Stomach smooth muscle (tissue), 2 donors: Measurements from ENCODE around the gene RFTN1.
A peak's percentile ranks its signal among the peaks of the same experiment; 100 is the strongest.

Experiments
- H3K27ac ChIP-seq: one replicate; pipeline ENCODE4 v1.7.0; 2013; ENCODE audit warnings: mild to moderate bottlenecking, low read length, inconsistent platforms
- H3K27me3 ChIP-seq, 2 donors: one replicate each; pipeline ENCODE4 v1.7.0; 2013; ENCODE audit warnings: low read length in 2 of 2; ENCODE audit not compliant: insufficient read depth in 2 of 2, control insufficient read depth in 1 of 2
- H3K36me3 ChIP-seq, 2 donors: one replicate each; pipeline ENCODE4 v1.7.0; 2013; ENCODE audit warnings: low read length in 2 of 2; ENCODE audit not compliant: control insufficient read depth in 2 of 2, insufficient read depth in 2 of 2
- H3K4me1 ChIP-seq: one replicate; pipeline ENCODE4 v1.7.0; 2013; ENCODE audit warnings: low read length; ENCODE audit not compliant: control insufficient read depth, insufficient read depth
- H3K4me3 ChIP-seq, 2 donors: one replicate each; pipeline ENCODE4 v1.7.0; 2013; ENCODE audit warnings: low read length in 2 of 2
- H3K9ac ChIP-seq, 2 donors: one replicate each; pipeline ENCODE4 v1.7.0; 2013; ENCODE audit warnings: low read length in 2 of 2, mild to moderate bottlenecking in 1 of 2
- H3K9me3 ChIP-seq, 2 donors: one replicate each; pipeline ENCODE4 v1.7.0; 2013; ENCODE audit warnings: low read length in 2 of 2; ENCODE audit not compliant: control insufficient read depth in 2 of 2
- donor health status: healthy.
- donor health status: Pancreatic carcinoma.

RFTN1 gene

GRCh38 chr3:16301507-16301906 is 212.0 kb downstream of the RFTN1 start:
- Histone ChIP-seq H3K27ac (no peak overlapping the region), H3K9me3 (no peaks in the 10 kb centered on the region), H3K9ac (no peak overlapping the region), H3K4me1 (no peaks in the 10 kb centered on the region), H3K36me3 (peaks cover 8 to 23% of the 10 kb centered on the region in 2 donors), H3K27me3 (no peaks in the 10 kb centered on the region), H3K4me3 (no peak overlapping the region)

GRCh38 chr3:16300881-16301359 is 212.6 kb downstream of the RFTN1 start:
- Histone ChIP-seq H3K4me3 (no peak overlapping the region), H3K36me3 (peaks cover 8 to 25% of the 10 kb centered on the region in 2 donors), H3K9me3 (no peaks in the 10 kb centered on the region), H3K27ac (no peak overlapping the region), H3K9ac (no peak overlapping the region), H3K4me1 (no peaks in the 10 kb centered on the region), H3K27me3 (no peaks in the 10 kb centered on the region)

- Histone ChIP-seq H3K4me1 (no peaks in the 10 kb centered on the region), H3K4me3 (no peak overlapping the region), H3K9ac (no peak overlapping the region), H3K27me3 (no peaks in the 10 kb centered on the region), H3K27ac (no peak overlapping the region), H3K36me3 (peaks cover 8 to 27% of the 10 kb centered on the region in 2 donors), H3K9me3 (no peaks in the 10 kb centered on the region)
Measured at GRCh38 chr3:16300307-16300706, 213.2 kb downstream of the RFTN1 start.

GRCh38 chr3:16299746-16300145 is 213.8 kb downstream of the RFTN1 start:
- Histone ChIP-seq H3K36me3 (peaks cover 8 to 25% of the 10 kb centered on the region in 2 donors), H3K9me3 (no peaks in the 10 kb centered on the region), H3K27me3 (no peaks in the 10 kb centered on the region), H3K4me1 (no peaks in the 10 kb centered on the region), H3K9ac (no peak overlapping the region), H3K4me3 (no peak overlapping the region), H3K27ac (no peak overlapping the region)

- no peak overlapping the region for H3K9ac ChIP-seq
- H3K27ac ChIP-seq = peak overlapping the region; percentile 13
- H3K9me3 ChIP-seq = no peaks in the 10 kb centered on the region
- no peaks in the 10 kb centered on the region for H3K27me3 ChIP-seq
- peaks cover 8 to 25% of the 10 kb centered on the region in 2 donors for H3K36me3 ChIP-seq
- no peaks in the 10 kb centered on the region for H3K4me1 ChIP-seq
- no peak overlapping the region for H3K4me3 ChIP-seq
Measured at GRCh38 chr3:16298891-16299290, 214.6 kb downstream of the RFTN1 start.

GRCh38 chr3:16297997-16298885 is 215.3 kb downstream of the RFTN1 start:
- Histone ChIP-seq H3K9ac (no peak overlapping the region), H3K27me3 (no peaks in the 10 kb centered on the region), H3K4me3 (no peak overlapping the region), H3K4me1 (no peaks in the 10 kb centered on the region), H3K27ac (peak overlapping the region; percentile 13), H3K9me3 (no peaks in the 10 kb centered on the region), H3K36me3 (peaks cover 7 to 25% of the 10 kb centered on the region in 2 donors)

GRCh38 chr3:16295298-16295890 is 218.1 kb downstream of the RFTN1 start:
- Histone ChIP-seq H3K4me3 (no peak overlapping the region), H3K27me3 (no peaks in the 10 kb centered on the region), H3K27ac (no peak overlapping the region), H3K4me1 (no peaks in the 10 kb centered on the region), H3K9me3 (no peaks in the 10 kb centered on the region), H3K36me3 (peaks cover 0 to 7% of the 10 kb centered on the region in 2 donors), H3K9ac (no peak overlapping the region)

- Histone ChIP-seq H3K9me3 (no peaks in the 10 kb centered on the region), H3K4me3 (no peak overlapping the region), H3K27ac (no peak overlapping the region), H3K36me3 (peaks cover 0 to 7% of the 10 kb centered on the region in 2 donors), H3K4me1 (no peaks in the 10 kb centered on the region), H3K9ac (no peak overlapping the region), H3K27me3 (no peaks in the 10 kb centered on the region)
Measured at GRCh38 chr3:16294844-16295243, 218.7 kb downstream of the RFTN1 start.

GRCh38 chr3:16290827-16291196 is 222.7 kb downstream of the RFTN1 start:
- Histone ChIP-seq H3K9me3 (no peaks in the 10 kb centered on the region), H3K9ac (no peak overlapping the region)

GRCh38 chr3:16290007-16290826 is 223.3 kb downstream of the RFTN1 start:
- peaks cover 0 to 7% of the 10 kb centered on the region in 2 donors for H3K36me3 ChIP-seq
- no peak overlapping the region for H3K9ac ChIP-seq
- no peak overlapping the region for H3K27ac ChIP-seq
- no peaks in the 10 kb centered on the region for H3K9me3 ChIP-seq
- H3K4me1 ChIP-seq = peaks cover 4% of the 10 kb centered on the region
- H3K4me3 ChIP-seq = no peak overlapping the region
- no peaks in the 10 kb centered on the region for H3K27me3 ChIP-seq

More at GRCh38 chr3:16290827-16291196, 222.7 kb downstream of the RFTN1 start:
- H3K4me3 ChIP-seq = no peak overlapping the region
- H3K4me1 ChIP-seq = peaks cover 4% of the 10 kb centered on the region
- peaks cover 0 to 11% of the 10 kb centered on the region in 2 donors for H3K36me3 ChIP-seq
- no peak overlapping the region for H3K27ac ChIP-seq
- H3K27me3 ChIP-seq = no peaks in the 10 kb centered on the region
